Peyer's patch (tissue), 4 donors: ENCODE results near the gene DGCR6L.
"Not testable (repeated sequence)": the region's sequence is repeated elsewhere in the genome, so short reads cannot be mapped to it uniquely, and the experiment has no call there.

Source experiments
- POLR2A ChIP-seq, 2 donors: fragments of 450-650 bp; IDR thresholded peaks; one replicate each; pipeline ENCODE4 v1.5.1; 2017; ENCODE audit warnings: antibody characterized with exemption in 2 of 2, mild to moderate bottlenecking in 2 of 2, moderate library complexity in 2 of 2
- TF ChIP-seq, protein P1 (sequence below), 6 experiments: fragments of 450-650 bp in 4 of 6; fragments of 200-600 bp in 2 of 6; sonication (generic) in 1 of 6; IDR thresholded peaks; one replicate each; pipeline ENCODE4 v1.5.1; 2017 to 2019; ENCODE audit warnings: antibody characterized with exemption in 6 of 6, mild to moderate bottlenecking in 3 of 6, moderate library complexity in 1 of 6

DNA sequence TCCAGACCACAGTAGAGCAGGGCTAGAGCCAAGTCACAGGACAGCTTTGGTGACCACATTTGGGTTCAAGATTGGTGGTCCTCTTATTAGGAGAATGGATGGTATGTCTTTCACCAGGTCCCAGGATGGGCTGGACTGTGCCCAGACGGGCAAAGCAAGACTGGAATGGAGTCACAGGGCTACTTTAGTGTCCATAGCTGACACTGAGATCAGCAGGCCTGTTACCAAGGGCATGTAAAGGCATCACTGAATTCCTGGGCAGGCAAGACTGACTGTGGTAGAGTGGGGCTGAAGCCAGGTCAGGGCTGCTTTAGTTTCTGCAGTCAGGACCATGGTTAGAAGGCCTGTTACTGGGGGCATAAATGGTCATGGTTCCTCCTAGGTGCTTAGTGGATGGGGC lies 6.1 kb upstream of the DGCR6L start:
- TF ChIP-seq, protein P1, sequence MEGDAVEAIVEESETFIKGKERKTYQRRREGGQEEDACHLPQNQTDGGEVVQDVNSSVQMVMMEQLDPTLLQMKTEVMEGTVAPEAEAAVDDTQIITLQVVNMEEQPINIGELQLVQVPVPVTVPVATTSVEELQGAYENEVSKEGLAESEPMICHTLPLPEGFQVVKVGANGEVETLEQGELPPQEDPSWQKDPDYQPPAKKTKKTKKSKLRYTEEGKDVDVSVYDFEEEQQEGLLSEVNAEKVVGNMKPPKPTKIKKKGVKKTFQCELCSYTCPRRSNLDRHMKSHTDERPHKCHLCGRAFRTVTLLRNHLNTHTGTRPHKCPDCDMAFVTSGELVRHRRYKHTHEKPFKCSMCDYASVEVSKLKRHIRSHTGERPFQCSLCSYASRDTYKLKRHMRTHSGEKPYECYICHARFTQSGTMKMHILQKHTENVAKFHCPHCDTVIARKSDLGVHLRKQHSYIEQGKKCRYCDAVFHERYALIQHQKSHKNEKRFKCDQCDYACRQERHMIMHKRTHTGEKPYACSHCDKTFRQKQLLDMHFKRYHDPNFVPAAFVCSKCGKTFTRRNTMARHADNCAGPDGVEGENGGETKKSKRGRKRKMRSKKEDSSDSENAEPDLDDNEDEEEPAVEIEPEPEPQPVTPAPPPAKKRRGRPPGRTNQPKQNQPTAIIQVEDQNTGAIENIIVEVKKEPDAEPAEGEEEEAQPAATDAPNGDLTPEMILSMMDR (IDR thresholded peaks at IDR 0.05): not testable (repeated sequence)
- not testable (repeated sequence) for TF ChIP-seq POLR2A (IDR thresholded peaks at IDR 0.05)
